ENCODE data around the gene SIK3.

DNA sequence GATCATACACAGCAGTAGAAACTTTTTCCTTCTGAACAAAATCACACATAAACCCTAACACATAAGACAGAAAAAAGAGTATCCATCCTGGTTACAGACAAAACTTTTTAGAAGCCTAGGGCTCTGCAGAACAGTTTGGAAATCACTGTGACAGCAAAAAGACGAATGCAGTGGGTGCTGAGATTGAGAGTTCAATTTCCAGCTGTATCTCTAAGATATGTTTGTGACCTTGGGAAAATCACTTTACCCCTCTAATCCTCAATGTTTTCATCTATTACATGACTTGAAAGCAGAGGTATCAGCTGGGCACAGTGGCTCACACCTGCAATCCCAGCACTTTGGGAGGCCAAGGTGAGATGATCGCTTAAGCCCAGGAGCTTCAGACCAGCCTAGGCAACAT is 128.5 kb downstream of the SIK3 start:
- TF ChIP-seq EZH2 (IDR thresholded peaks at IDR 0.05; ENCODE audit: borderline replicate concordance, low read depth, low read length, severe bottlenecking) (no peak), POLR2AphosphoS5 (IDR thresholded peaks at IDR 0.05; ENCODE audit: insufficient read depth, low read depth, low read length) (no peak), FOS (IDR thresholded peaks at IDR 0.05; ENCODE audit: borderline replicate concordance, insufficient read depth, low read length) (no peak), MYC (IDR thresholded peaks at IDR 0.05; ENCODE audit: low read depth, low read length) (no peak), POLR2A (IDR thresholded peaks at IDR 0.05; ENCODE audit: low read depth, low read length) (no peak)
- TF ChIP-seq, protein P1, sequence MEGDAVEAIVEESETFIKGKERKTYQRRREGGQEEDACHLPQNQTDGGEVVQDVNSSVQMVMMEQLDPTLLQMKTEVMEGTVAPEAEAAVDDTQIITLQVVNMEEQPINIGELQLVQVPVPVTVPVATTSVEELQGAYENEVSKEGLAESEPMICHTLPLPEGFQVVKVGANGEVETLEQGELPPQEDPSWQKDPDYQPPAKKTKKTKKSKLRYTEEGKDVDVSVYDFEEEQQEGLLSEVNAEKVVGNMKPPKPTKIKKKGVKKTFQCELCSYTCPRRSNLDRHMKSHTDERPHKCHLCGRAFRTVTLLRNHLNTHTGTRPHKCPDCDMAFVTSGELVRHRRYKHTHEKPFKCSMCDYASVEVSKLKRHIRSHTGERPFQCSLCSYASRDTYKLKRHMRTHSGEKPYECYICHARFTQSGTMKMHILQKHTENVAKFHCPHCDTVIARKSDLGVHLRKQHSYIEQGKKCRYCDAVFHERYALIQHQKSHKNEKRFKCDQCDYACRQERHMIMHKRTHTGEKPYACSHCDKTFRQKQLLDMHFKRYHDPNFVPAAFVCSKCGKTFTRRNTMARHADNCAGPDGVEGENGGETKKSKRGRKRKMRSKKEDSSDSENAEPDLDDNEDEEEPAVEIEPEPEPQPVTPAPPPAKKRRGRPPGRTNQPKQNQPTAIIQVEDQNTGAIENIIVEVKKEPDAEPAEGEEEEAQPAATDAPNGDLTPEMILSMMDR (IDR thresholded peaks at IDR 0.05; ENCODE audit: extremely low read depth in 1 of 2, insufficient read depth in 1 of 2, low read depth in 1 of 2, low read length in 2 of 2) = no peak
- TF ChIP-seq, protein P2, sequence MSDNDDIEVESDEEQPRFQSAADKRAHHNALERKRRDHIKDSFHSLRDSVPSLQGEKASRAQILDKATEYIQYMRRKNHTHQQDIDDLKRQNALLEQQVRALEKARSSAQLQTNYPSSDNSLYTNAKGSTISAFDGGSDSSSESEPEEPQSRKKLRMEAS (IDR thresholded peaks at IDR 0.05; ENCODE audit: insufficient read depth, insufficient read length) = no peak

All from endothelial cell of umbilical vein (primary cell).